GM15510 (cell line): ENCODE results near the gene PUS7.
A peak's percentile ranks its signal among the peaks of the same experiment; 100 is the strongest.

Source experiments
- POLR2A ChIP-seq: IDR thresholded peaks from 3 replicates; pipeline ENCODE4 v1.6.1; 2011; ENCODE audit warnings: borderline replicate concordance; ENCODE audit not compliant: insufficient read length; ENCODE audit errors: extremely low read depth

The PUS7 gene, protein sequence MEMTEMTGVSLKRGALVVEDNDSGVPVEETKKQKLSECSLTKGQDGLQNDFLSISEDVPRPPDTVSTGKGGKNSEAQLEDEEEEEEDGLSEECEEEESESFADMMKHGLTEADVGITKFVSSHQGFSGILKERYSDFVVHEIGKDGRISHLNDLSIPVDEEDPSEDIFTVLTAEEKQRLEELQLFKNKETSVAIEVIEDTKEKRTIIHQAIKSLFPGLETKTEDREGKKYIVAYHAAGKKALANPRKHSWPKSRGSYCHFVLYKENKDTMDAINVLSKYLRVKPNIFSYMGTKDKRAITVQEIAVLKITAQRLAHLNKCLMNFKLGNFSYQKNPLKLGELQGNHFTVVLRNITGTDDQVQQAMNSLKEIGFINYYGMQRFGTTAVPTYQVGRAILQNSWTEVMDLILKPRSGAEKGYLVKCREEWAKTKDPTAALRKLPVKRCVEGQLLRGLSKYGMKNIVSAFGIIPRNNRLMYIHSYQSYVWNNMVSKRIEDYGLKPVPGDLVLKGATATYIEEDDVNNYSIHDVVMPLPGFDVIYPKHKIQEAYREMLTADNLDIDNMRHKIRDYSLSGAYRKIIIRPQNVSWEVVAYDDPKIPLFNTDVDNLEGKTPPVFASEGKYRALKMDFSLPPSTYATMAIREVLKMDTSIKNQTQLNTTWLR

GRCh38 chr7:105521717-105522463 lies at the start of gene PUS7:
PUS7 (minus strand) TSS chr7:105522271; CDS start chr7:105508512, 13,759 bp downstream.
- TF ChIP-seq POLR2A, result peak; percentile 93

DNA sequence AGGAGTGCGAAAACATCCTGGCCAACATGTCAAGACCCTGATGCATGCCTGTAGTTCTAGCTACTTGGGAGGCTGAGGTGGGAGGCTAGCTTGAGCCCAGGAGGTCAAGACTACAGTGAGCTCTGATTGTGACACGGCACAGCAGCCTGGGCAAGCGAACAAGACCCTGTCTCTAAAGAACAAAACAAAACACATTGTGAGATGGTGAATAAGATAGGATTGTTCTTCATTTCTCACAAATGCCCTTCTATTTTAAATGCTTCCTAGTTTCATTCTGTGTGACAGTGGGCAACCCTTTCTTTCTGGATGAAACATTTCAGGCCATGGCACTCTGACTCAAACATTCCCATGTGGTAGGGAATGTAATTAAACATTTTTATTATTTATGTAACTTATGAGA lies 45.8 kb upstream of the PUS7 start:
- no peak for TF ChIP-seq POLR2A

DNA sequence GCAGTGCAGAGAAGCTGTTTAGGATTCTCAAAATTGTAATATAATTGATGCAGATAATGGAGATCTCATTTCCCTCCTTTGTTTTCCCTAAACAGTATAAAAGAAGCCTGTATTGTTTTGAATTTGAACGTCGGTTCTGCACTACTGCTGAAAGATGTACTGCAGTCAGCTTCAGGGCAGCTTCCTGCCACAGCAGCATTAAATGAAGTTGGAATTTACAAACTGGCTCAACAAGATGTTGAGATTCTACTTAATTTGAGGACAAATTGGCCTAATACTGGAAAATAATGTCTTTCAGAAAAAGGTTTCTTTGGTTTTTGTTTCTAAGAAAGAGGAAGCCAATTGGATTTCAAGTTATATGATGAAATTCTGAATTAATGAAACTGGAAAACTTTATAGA lies 45.0 kb upstream of the PUS7 start:
- TF ChIP-seq POLR2A, result no peak

DNA sequence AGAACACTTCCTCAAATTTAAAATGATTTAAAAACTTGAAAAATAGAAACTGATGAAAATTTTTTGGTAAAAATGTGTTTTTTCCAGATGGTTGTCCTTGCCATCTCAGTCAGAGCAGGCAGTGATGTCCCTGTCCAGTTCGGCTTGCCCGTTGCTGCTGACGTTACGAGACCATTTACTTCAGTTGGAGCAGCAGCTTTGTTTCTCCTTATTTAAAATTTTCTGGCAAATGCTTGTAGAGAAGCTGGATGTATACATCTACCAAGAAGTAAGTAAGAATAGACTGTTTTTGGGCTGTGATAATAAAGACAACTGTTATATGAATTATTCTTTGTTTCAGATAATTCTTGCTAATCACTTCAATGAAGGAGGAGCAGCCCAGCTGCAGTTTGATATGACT lies 43.1 kb upstream of the PUS7 start:
- TF ChIP-seq POLR2A, result no peak

GRCh38 chr7:105559926-105560325 lies 37.9 kb upstream of the PUS7 start:
- TF ChIP-seq POLR2A, result no peak

DNA sequence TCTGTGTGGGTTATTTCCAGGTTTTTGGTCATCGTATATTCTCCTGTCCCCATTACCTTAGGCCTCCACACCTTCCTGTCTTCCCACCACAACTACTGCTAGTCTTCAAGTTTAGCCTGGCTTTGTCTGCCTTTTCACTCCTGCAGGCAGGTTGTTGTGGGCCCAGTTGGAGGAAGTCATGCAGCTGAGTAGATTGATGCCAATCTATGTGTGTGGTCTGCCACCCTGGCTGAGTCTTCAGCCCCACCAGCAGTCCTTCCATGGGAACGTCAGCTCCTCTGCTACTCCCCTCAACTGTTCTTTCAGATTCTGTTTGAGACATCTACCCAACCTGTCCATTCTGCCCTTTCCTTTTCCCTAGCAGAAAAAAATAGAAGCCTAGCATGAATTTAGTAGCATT lies 16.3 kb upstream of the PUS7 start:
- no peak for TF ChIP-seq POLR2A

DNA sequence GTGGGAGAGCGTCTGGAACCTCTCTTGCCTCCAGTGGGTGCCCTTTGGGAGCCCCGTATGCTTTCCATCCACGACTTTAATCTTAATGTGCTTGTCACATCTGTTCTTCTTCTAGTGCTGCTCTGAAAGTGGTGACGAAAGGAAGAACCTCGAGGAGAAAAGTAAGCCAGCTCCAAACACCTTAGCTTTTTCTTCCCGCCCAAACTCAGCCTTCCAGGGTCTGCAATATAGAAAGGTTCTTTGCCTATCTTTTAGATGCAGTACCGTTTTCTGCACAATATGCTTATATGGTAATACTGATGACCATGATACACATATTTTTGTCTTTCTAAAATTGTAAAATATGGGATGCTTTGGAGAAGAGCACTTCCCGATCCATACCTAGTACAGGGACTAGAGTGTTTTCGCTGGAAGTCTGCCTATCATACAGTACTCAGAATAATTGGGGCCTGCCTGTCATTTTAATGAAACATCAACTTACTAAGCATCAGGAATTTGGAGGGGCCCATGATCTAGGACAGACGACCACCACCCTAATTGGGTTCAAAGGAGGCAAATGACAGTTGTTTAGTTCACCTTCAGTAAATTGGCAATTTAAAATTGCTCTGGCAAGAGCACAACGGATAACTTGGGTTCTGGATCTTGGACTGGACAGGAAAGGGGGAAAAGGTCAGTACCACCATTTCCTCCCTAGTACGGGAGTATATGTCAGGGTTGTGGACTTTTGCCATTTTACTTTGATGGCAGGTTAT lies 10.8 kb upstream of the PUS7 start:
- no peak for TF ChIP-seq POLR2A

DNA sequence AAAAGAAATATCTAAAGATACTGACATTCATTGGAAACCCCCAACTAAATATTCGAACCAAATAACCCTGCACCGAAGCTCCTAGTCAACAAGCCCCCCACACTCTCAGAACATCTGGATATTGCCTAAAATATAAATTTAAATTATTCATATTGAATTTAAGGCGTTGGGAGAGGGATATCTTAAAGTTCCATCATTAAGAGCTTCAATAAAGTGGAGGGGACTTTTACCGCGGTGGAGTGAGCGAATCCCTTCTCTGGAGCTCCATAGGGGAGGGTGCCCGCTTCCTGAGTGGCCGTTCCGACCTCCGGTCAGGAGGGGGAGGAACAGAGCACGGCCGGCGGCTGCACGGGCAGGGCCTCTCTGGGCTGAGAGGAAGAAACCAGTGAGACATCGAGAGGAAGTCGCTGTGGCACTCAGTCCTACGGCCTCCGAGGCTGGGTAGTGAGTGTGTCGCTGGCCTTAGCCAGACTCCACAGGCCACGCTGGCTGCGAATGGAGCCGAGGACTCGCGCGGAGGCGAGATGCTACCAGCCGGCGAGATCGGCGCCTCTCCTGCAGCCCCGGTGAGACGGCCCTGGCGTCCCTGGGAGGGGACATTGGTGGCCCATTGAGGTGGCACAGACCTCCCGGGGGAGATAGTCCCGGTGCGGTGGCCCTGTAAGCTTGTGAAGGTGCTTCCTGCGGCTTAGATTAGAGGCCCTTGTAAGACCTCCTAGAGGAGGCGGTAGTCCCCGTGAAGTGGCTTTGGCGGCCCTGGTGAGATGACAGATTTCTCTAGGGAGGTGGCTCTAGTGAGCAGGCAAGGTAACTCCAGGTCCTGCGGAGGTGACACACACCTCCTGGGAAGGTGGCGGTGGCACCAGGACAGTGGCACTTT lies 10.0 kb upstream of the PUS7 start, which contains the start of gene RINT1:
Gene RINT1 (plus strand): TSS at position 410 of the 880 bp plus-strand sequence. CDS start 115 bp downstream, at position 525.
- peak; percentile 99 for TF ChIP-seq POLR2A

- TF ChIP-seq POLR2A, result no peak
These were observed 8.5 kb upstream of the PUS7 start for GRCh38 chr7:105530546-105530945.

DNA sequence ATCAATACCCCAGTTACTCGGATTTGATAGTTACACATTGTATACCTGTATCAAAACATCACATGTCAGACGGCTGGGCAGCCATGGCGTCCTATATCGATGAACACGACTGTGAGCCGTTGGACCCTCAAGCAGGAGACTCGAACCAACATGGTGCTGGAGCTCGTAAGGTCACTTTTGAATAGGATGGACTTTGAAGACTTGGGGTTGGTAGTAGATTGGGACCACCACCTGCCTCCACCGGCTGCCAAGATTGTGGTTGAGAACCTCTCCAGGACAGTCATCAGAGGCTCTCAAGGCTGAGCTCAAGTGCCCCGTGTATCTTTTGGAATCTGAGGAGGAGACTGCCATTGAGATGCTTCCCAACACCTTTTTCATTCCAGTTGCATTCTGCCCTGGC lies 8.1 kb upstream of the PUS7 start:
- TF ChIP-seq POLR2A, result no peak

- TF ChIP-seq POLR2A, result no peak
These were observed 2.8 kb upstream of the PUS7 start for GRCh38 chr7:105524840-105525239.

DNA sequence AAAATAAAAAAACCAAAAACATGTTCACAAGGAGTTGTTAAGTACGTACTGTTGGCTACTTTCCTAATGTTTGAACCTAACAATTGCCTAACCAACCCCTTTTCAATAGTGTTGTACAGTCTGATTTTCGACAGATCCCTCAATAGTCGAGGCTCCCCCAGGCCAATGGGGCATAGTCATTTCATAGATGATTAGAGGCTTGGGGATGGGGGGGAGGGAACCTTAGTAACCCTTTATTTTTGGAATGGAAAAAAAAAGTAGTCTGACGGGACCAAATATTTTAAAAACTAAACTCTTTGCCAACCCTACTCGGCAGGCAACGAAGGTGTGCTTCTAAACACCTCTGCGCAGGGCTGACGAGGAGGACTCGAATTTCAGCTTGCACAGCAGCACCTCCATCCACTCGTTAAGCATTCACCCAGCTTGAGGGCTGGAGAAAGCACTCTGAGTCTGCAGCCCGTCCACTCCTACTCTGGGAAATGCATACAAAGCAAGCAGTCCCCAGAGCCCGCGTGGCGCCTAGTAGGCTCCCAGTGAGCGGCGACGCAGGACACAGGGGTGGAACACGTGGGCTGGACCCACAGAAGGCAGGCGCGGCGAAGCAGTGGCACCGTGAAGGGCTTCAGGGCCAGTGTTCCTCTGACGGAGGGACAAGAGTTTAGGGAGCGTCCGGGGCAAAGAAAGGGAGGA lies 899 bp downstream of the PUS7 start:
- TF ChIP-seq POLR2A, result no peak

DNA sequence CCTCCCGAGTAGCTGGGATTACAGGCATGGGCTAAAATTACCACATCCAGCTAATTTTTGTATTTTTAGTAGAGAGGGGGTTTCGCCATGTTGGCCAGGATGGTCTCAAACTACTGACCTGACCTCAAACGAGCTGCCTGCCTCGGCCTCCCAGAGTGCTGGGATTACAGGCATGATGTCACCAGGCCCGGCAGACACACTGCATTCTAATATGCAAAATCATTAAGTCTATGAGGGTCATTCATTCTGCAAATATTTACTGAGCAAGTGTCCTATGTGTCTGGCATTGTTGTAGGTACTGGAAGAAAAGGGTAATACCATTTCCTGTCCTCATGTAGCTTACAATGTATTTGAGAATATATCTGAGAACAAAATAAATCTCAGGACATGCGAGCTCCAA lies 2.7 kb downstream of the PUS7 start:
- TF ChIP-seq POLR2A, result no peak
